ENCODE data around the gene HADHB. TPM values are rescaled to one million over a fixed set of nuclear protein-coding genes. Genes with fewer than 3 reads are reported as not detected.

HADHB gene
- total and polyA plus RNA-seq, 7 donors: 447 to 1,153 (median 616) TPM

GRCh38 chr2:26273501-26273900 is 28.8 kb downstream of the HADHB start:
- ATAC-seq: peak in 2 of 4 donors; percentile 13 to 23
- peak overlapping the region; percentile 5 for H3K4me3 ChIP-seq
- intact Hi-C loops (cut with DNase I): no loop called here
- 24 to 35% (median 28%) methylated on average over 2 of the region's 2 CpGs for WGBS, 3 donors
- H3K9me3 ChIP-seq: no peaks in the 10 kb centered on the region
- H3K36me3 ChIP-seq (ENCODE audit: insufficient read depth in 1 of 2, low read depth in 1 of 2): peaks cover 0 to 59% of the 10 kb centered on the region in 2 donors
- H3K4me1 ChIP-seq: peaks cover 33% of the 10 kb centered on the region
- no peak for TF ChIP-seq CTCF (IDR thresholded peaks at IDR 0.05)
- DNase-seq: no peak
- no peaks in the 10 kb centered on the region for H3K27me3 ChIP-seq (ENCODE audit: insufficient read depth in 3 of 3, low read length in 2 of 3)
- peak overlapping the region; percentile 76 for H3K27ac ChIP-seq

GRCh38 chr2:26274058-26274613 is 29.4 kb downstream of the HADHB start:
- DNase-seq (peak in 1 of 2 donors; percentile 31), ATAC-seq (peak; percentile 89 to 90 (median 90))
- H3K4me1 ChIP-seq: peaks cover 33% of the 10 kb centered on the region
- peaks cover 0 to 62% of the 10 kb centered on the region in 2 donors for H3K36me3 ChIP-seq (ENCODE audit: insufficient read depth in 1 of 2, low read depth in 1 of 2)
- H3K27me3 ChIP-seq (ENCODE audit: insufficient read depth in 3 of 3, low read length in 2 of 3): no peaks in the 10 kb centered on the region
- H3K4me3 ChIP-seq: peak overlapping the region; percentile 5
- peak overlapping the region; percentile 76 for H3K27ac ChIP-seq
- no peaks in the 10 kb centered on the region for H3K9me3 ChIP-seq
- no peak for TF ChIP-seq CTCF (IDR thresholded peaks at IDR 0.05)
- intact Hi-C loops (cut with DNase I): no loop called here
- 8 to 11% (median 10%) methylated on average over 5 of the region's 5 CpGs for WGBS, 3 donors

- no peak overlapping the region for H3K27ac ChIP-seq
Measured at GRCh38 chr2:26276484-26277227, 31.9 kb downstream of the HADHB start.

GRCh38 chr2:26279886-26280285 is 35.1 kb downstream of the HADHB start:
- TF ChIP-seq CTCF (IDR thresholded peaks at IDR 0.05): no peak
- Histone ChIP-seq H3K4me3 (no peak overlapping the region), H3K27ac (no peak overlapping the region), H3K36me3 (ENCODE audit: insufficient read depth in 1 of 2, low read depth in 1 of 2) (peaks cover 18 to 95% of the 10 kb centered on the region in 2 donors), H3K4me1 (peaks cover 6% of the 10 kb centered on the region), H3K9me3 (no peaks in the 10 kb centered on the region), H3K27me3 (ENCODE audit: insufficient read depth in 3 of 3, low read length in 2 of 3) (no peaks in the 10 kb centered on the region)
- no peak for DNase-seq
- intact Hi-C loops (cut with DNase I): loop anchor here (5.0 kb wide), 2 partner anchors 38 to 68 kb away; partner anchors contain the start of genes HADHA (in 1 of the 2) and HADHB (in 1 of the 2)
- WGBS, 3 donors: 49 to 61% (median 55%) methylated on average over 3 of the region's 3 CpGs
- ATAC-seq: no peak

More at GRCh38 chr2:26276484-26277227, 31.9 kb downstream of the HADHB start:
- TF ChIP-seq CTCF (IDR thresholded peaks at IDR 0.05): no peak
- Histone ChIP-seq H3K9me3 (no peaks in the 10 kb centered on the region), H3K27me3 (ENCODE audit: insufficient read depth in 3 of 3, low read length in 2 of 3) (no peaks in the 10 kb centered on the region), H3K4me1 (peaks cover 33% of the 10 kb centered on the region), H3K4me3 (no peak overlapping the region), H3K36me3 (ENCODE audit: insufficient read depth in 1 of 2, low read depth in 1 of 2) (peaks cover 9 to 74% of the 10 kb centered on the region in 2 donors)
- ATAC-seq (no peak), DNase-seq (no peak)
- intact Hi-C loops (cut with DNase I): loop anchor here in 1 of 2 donors (5.0 kb wide), 1 partner anchor 34 kb away; the partner anchor contains the start of genes HADHA and HADHB
- WGBS, 3 donors: 83 to 84% (median 83%) methylated on average over 4 of the region's 4 CpGs

Measured in psoas muscle (tissue), 8 donors.